Measurements from ENCODE around the gene MAIP1.

Gene MAIP1

DNA sequence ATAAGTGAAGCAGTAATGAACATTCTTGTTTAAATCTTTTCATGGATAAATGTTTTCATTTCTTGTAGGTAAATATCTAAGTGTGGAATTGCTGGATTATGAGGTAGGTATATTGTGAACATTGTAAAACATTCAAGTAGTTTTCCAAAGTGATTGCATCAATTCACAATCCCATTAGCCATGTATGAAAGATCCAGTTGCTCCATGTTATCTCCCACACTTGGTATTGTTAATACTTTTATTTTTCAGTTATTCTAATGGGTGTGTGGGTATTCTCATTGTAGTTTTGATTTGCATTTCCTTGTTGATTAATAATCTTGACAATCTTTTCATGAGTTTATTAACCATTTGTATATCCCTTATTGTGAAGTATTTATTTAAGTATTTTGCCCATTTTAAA is 50.3 kb downstream of the MAIP1 start:
- H3K9me3 ChIP-seq = no peaks in the 10 kb centered on the region
- no peaks in the 10 kb centered on the region for H3K36me3 ChIP-seq
- DNase-seq = no peak
- H3K27me3 ChIP-seq = no peaks in the 10 kb centered on the region
- no peak overlapping the region for H3K4me3 ChIP-seq
- H3K27ac ChIP-seq = no peak overlapping the region
- TF ChIP-seq, protein P1, sequence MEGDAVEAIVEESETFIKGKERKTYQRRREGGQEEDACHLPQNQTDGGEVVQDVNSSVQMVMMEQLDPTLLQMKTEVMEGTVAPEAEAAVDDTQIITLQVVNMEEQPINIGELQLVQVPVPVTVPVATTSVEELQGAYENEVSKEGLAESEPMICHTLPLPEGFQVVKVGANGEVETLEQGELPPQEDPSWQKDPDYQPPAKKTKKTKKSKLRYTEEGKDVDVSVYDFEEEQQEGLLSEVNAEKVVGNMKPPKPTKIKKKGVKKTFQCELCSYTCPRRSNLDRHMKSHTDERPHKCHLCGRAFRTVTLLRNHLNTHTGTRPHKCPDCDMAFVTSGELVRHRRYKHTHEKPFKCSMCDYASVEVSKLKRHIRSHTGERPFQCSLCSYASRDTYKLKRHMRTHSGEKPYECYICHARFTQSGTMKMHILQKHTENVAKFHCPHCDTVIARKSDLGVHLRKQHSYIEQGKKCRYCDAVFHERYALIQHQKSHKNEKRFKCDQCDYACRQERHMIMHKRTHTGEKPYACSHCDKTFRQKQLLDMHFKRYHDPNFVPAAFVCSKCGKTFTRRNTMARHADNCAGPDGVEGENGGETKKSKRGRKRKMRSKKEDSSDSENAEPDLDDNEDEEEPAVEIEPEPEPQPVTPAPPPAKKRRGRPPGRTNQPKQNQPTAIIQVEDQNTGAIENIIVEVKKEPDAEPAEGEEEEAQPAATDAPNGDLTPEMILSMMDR (IDR thresholded peaks at IDR 0.05) = no peak
- intact Hi-C loops (cut with DNase I; ENCODE audit: low total_unique reads) = no loop called here
- no peaks in the 10 kb centered on the region for H3K4me1 ChIP-seq

DNA sequence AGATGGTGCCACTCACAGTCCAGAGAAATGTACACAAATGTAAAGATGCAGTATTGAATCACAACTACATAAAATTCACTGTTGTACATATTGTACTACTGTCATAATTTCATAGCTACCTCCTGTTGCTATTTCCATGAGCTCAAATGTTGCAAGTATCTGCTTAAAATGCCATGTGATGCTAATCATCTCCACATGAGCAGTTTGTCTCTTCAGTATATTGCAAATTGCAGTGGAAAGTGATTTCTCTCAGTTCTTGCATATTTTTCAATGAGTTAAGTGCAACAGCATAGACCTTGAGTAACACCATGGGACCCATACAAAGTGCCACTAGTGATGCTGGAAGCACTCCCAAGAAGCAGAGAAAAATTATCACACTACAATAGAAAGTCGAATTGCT is 51.9 kb downstream of the MAIP1 start:
- Histone ChIP-seq H3K4me3 (no peak overlapping the region), H3K4me1 (no peaks in the 10 kb centered on the region), H3K9me3 (no peaks in the 10 kb centered on the region), H3K27ac (no peak overlapping the region), H3K36me3 (no peaks in the 10 kb centered on the region), H3K27me3 (no peaks in the 10 kb centered on the region)
- intact Hi-C loops (cut with DNase I; ENCODE audit: low total_unique reads) = no loop called here
- TF ChIP-seq, protein P1 (IDR thresholded peaks at IDR 0.05) = no peak
- no peak for DNase-seq

DNA sequence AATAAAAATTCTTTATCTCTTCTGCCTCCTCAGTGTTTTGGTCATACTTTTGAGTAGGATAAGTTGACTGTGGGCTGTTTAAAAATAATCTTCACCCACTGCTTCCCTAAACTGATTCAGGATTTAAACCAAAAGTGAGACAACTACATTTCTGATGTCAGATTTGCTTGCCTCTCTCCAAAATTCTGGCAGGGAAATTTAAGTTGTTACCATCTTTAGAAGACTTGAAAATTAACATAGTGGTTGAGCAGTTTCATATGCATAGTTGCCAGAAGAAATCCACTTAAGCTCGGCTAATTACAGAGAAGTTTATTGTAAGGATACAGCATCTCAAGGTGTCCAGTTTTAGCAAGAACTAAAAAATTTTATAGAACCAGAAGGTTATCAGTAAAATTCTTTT is 57.0 kb downstream of the MAIP1 start:
- no peak for DNase-seq
- TF ChIP-seq, protein P1 (IDR thresholded peaks at IDR 0.05) = no peak
- no peaks in the 10 kb centered on the region for H3K4me1 ChIP-seq
- H3K27me3 ChIP-seq = no peaks in the 10 kb centered on the region
- no peak overlapping the region for H3K4me3 ChIP-seq
- no peak overlapping the region for H3K27ac ChIP-seq
- no peaks in the 10 kb centered on the region for H3K36me3 ChIP-seq
- no peaks in the 10 kb centered on the region for H3K9me3 ChIP-seq
- intact Hi-C loops (cut with DNase I; ENCODE audit: low total_unique reads) = no loop called here

Data from tibial artery (tissue), 4 donors.